OCI-LY7 (cell line): Measurements from ENCODE around the gene MRPS18C.

Experiments used
- CTCF ChIP-seq: fragments of 200-600 bp; sonication (generic); conservative IDR thresholded peaks from 2 replicates; pipeline ENCODE4 v1.5.1; 2014; ENCODE audit warnings: mild to moderate bottlenecking, antibody characterized with exemption, low read length, moderate library complexity, mixed read lengths
- EZH2phosphoT487 ChIP-seq: fragments of 200-600 bp; sonication (generic); IDR thresholded peaks from 2 replicates; pipeline ENCODE4 v1.6.1; 2018; ENCODE audit warnings: low read depth, borderline replicate concordance, mild to moderate bottlenecking, mixed run types, antibody characterized with exemption, low read length, moderate library complexity, mixed read lengths

- TF ChIP-seq CTCF (peak; percentile 33; the same call in 1 of the 2 replicates), EZH2phosphoT487 (no peak)
These were observed 34.0 kb downstream of the MRPS18C start for GRCh38 chr4:83489711-83490326.
